GM21515 (cell line): Measurements from ENCODE around the gene TEX11.

Source experiments
- ATAC-seq: cut with Tn5 transposase; IDR thresholded peaks from one replicate; pipeline ENCODE4 v1.9.1; 2021; ENCODE audit not compliant: unreplicated experiment

Gene TEX11

GRCh38 chrX:70498129-70498528 lies 410.4 kb downstream of the TEX11 start:
- no peak for ATAC-seq

- ATAC-seq: no peak
Observed at GRCh38 chrX:70497026-70497425, 411.5 kb downstream of the TEX11 start.

- no peak for ATAC-seq
Observed at GRCh38 chrX:70496491-70496890, 412.0 kb downstream of the TEX11 start.

- ATAC-seq: no peak
Observed at GRCh38 chrX:70494441-70494840, 414.1 kb downstream of the TEX11 start.

- ATAC-seq: no peak
Observed at GRCh38 chrX:70488856-70489255, 419.7 kb downstream of the TEX11 start.

GRCh38 chrX:70485466-70485865 lies 423.0 kb downstream of the TEX11 start:
- no peak for ATAC-seq

- no peak for ATAC-seq
Observed at GRCh38 chrX:70482300-70482699, 426.2 kb downstream of the TEX11 start.

- ATAC-seq: no peak
Observed at GRCh38 chrX:70481471-70482270, 426.8 kb downstream of the TEX11 start.

- ATAC-seq: no peak
Observed at GRCh38 chrX:70480660-70481018, 427.9 kb downstream of the TEX11 start.

- ATAC-seq: no peak
Observed at GRCh38 chrX:70479922-70480659, 428.4 kb downstream of the TEX11 start.

- ATAC-seq: no peak
Observed at GRCh38 chrX:70479247-70479921, 429.1 kb downstream of the TEX11 start.
